ENCODE data around the gene COL4A4.
"Not testable (repeated sequence)": the region's sequence is repeated elsewhere in the genome, so short reads cannot be mapped to it uniquely, and the experiment has no call there.

Gene COL4A4

GRCh38 chr2:227163998-227164762 is at the start of gene COL4A4, which contains the start of gene COL4A3:
Gene COL4A4, minus strand, starts transcription at chr2:227164205. Its CDS starts 16,722 bp downstream, at chr2:227147483.
Gene COL4A3, plus strand, starts transcription at chr2:227164624. Its CDS starts 103 bp downstream, at chr2:227164727.
- DNase-seq = peak; percentile 34

- no peak for DNase-seq
Measured at GRCh38 chr2:227207573-227207972, 43.6 kb upstream of the COL4A4 start.

- no peak for DNase-seq
Measured at GRCh38 chr2:227206406-227206805, 42.4 kb upstream of the COL4A4 start.

GRCh38 chr2:227205701-227206100 is 41.7 kb upstream of the COL4A4 start:
- DNase-seq = no peak

GRCh38 chr2:227204452-227204851 is 40.4 kb upstream of the COL4A4 start:
- DNase-seq = no peak

DNA sequence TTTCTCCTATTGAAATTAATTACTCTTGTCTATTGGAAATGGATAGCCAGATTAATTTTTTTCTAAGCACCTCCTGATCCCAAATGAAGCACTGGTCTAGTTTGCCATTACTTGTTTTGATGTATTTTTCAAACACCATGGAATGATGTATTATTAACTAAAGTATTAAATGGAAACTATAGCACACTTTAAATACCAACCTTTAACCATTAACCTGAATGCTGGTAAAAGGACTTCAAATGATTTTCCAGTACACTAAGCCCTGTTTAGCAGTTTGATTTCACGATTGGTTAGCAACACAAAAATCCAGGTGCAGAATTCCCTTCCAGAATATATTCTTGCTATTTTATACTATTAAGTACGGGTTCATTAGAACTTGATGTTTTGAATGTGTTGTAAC is 37.8 kb upstream of the COL4A4 start:
- DNase-seq = no peak

DNA sequence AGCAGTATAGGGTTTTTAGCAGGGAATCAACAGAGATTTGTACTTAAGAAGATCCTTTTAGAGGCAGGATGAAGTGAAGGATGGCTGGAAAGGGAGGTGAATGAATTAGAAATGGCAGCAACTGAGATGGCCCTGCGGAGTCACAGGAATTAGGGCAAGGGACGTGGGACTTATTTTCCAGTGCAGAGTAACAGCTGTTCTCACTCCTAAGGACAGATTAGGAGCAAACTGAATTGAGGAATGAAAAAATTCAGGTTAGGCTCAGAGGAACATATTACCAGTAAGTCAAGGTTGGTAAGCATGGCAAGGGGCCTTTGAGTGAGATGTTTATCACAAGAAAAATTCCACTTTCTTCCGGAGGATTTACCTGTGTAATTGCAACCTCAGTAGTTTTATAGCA is 34.9 kb upstream of the COL4A4 start:
- DNase-seq = no peak

GRCh38 chr2:227194219-227194618 is 30.2 kb upstream of the COL4A4 start:
- no peak for DNase-seq

DNA sequence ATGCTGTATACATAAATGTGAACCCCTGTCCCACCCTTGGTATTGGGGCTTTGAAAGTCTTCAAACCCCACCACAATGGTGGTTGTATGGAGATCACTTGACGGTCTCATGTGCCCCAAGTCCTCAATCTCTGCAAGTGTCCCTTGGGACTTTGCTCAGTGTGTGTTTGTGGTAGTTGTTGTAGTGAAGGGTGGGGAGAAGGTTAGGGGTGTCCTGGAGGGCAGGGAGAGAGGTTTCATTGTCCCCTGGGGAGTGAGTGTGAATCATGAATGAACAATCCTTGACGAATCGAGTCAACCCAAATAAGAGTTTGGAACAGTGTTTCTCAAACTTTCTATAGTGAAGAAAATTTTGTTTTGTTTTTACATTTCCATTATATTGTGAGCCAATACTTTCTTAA is 28.5 kb upstream of the COL4A4 start:
- no peak for DNase-seq

- DNase-seq = no peak
Measured at GRCh38 chr2:227191367-227191766, 27.4 kb upstream of the COL4A4 start.

- DNase-seq = no peak
Measured at GRCh38 chr2:227188292-227188691, 24.3 kb upstream of the COL4A4 start.

DNA sequence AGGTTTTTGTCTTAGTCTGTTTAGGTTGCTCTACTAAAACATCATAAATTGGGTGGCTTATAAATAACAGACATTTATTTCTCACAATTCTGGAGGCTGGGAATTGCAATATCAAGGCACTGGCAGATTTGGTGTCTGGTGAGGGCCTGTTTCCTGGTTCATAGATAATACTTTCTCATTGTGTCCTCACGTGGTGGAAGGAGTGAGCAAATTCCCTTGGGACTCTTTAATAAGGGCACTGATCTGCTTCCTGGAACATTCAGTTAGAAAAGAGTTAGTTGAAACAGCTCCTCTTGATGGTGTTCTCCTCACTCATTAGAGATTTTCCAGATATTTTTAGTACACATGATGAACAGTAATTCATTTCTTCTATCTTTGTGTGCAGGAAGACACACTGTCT is 22.7 kb upstream of the COL4A4 start:
- DNase-seq = no peak

DNA sequence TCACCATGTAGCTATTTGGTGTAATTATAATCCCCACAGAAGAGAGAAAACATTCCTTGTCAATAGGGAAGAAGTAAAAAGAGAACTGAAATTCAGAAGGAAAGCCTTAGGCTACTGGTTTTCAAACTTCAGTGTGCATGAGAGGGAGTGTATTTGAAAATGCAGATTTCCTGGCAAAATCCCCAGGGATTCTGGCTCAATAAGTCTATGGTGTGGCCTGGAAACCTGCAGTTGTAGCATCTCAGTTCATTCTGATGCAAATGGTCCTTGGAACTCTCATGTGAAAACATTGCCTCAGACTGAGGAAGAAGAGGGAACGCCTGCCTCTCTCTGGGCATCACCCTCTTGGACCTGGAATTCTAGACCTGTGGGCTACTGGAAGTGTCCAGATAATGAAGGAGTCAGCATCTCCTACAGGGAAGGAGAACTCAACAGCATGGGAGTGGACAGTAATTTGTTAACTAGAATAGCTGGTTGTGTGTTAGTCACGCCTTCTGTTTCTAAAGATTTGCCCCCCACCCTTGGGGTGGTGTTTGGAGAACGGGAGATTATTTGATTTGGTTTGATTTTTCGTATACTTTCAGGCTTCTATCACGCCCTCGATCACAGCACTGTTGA is 21.7 kb upstream of the COL4A4 start:
- DNase-seq = no peak

DNA sequence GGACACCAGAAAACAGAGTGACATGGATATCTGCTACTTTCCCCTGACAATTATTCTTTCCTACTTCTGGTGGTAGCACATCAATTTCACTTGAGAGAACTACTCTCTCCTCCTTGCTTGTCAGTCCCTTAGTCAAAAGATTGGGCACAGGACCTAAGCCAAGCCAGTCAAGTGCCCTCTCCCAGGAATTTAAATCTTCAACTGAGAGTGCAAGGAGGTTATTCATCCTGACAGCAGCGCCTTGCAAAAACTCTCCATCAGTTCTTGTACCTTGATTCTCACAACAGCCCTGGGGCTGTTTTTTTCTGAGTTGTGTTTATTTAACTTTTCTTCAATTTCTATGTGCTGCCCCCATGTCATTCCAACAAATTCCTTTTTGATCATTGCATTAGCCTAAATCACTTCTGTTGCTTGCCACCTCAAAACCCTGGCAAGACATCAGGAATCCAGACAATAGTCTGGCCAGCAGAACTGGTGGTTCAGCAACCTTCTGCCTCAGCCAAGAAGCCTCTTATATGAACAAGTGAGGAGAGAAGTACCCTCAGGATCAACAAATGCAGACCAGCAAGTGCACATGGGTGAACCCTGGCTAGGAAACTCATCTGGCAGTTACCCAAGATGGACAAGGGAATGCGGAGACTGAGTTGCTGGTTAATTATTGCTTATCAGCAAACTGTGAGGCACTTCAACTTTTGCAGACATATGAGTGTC is 19.8 kb upstream of the COL4A4 start:
- no peak for DNase-seq

DNA sequence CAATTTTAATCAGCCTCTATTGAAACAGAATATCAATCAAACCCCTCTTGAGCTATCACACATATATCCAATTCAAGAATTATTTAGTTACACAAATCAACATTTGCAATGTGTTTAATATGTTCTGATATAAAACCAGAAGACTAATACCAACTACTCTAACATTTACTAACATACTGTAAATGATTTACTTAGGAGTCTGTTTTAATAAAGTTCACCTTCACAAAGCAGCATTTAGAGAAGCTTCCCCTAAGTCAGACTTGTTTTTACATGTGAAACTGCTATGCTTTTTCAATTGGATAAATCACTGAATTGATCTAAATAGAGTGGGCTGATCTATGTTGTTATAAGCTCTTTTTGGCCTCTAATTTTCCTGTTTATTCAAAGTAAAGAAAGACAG is 18.8 kb upstream of the COL4A4 start:
- DNase-seq = no peak

GRCh38 chr2:227180770-227181169 is 16.8 kb upstream of the COL4A4 start:
- no peak for DNase-seq

DNA sequence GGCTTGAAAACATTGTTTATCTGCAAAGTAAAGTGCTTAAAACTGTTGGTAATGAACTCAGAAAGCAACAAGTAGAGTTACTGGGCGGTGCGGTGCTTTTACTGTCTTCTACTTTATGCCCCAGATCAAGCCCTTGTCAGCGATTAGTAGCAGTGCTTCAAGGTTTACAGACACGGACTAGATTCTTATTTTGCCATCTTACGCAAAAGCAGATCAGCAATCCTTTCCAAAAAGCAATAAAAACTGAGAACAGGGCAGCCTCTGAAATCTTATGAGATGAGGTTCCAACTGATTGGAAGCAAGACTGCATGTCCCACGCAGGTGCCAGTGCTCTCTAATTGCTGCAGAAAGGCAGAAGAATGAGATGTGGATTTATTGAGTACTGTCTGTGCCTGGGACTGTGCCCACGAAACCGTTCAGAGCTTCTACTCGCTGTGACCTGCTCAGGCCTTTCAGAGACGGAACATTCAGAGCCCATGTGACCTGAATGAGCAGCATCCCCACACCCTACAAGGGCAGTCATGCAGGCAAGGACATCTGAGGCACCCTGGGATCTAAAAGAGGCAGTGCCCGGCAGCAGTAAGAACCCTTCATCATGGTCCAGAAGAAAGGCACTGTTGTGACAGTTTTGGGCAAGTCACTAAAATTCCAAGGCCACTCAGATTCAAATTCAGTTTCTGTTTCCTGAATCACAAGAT is 16.1 kb upstream of the COL4A4 start:
- DNase-seq = no peak

DNA sequence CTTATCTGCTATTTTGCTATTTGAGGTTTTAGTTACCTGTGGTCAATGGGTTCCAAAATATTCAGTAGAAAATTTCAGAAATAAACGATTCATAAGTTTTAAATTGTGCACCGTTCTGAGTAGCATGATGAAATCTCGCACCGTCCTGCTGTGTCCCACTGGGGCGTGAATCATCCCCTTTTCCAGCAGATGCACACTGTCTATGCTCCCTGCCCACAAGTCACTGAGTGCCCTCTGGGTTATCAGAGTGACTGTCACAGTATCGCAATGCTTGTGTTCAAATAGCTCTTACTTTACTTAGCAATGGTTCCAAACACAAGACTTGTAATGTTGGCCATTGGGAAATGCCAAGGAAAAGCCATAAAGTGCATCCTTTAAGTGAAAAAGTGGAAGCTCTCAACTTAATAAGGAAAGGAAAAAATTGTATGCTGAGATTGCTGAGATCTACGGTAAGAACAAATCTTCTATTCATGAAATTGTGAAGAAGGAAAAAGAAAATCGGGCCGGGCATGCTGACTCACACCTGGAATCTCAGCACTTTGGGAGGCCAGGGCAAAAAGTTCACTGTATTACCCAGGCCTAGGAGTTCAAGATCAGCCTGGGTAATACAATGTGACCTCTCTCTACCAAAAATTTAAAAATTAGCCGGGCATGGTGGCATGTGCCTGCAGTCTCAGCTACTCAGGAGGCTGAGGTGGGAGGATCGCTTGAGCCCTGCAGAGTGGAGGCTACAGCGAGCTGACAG is 13.8 kb upstream of the COL4A4 start:
- no peak for DNase-seq

DNA sequence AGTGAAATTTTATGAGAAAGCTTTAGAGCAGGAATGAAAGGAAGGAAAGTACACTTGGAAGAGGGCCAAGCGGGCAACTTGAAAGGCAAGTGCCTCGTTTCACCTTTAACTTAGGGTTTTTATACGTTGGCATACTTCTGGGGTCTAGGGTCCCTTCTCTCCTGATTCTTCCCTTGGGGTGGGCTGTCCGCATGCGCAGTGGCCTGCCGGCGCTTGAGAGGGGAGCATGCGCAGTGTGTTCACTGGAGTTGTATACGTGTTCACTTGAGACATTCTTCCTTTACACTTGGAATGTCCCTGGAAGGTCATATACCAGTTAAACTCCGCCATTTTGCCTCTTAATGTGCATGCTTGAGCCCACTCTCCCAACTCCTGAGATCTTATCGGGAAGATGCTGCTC is 7.8 kb upstream of the COL4A4 start:
- DNase-seq = not testable (repeated sequence)

DNA sequence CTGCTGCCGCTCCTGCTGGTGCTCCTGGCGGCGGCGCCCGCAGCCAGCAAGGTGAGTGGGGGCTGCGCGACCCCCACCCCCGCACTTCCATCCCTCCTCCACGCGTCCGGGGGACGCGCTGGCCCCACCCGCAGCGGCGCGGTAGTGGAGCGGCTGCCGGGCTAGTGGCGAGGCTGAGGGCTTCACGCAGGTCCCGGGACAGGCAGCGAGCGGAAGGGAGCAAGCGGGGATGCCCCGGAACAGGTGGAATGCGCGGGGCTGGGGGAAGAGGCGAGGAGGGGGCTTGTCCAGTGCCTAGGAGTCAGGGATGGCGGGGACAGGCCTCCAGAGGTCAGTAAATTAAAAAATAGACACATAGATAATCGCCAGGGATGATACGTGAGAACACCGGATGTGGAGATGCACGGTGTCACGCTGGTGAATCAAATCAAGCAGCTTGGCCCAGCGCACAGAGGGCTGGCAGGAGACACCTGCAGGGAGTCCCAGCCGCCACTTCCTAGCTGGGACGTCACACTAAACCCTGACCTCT is 822 bp upstream of the COL4A4 start:
- peak; percentile 33 for DNase-seq

- no peak for DNase-seq
Measured at GRCh38 chr2:227163485-227163997, 464 bp downstream of the COL4A4 start.

DNA sequence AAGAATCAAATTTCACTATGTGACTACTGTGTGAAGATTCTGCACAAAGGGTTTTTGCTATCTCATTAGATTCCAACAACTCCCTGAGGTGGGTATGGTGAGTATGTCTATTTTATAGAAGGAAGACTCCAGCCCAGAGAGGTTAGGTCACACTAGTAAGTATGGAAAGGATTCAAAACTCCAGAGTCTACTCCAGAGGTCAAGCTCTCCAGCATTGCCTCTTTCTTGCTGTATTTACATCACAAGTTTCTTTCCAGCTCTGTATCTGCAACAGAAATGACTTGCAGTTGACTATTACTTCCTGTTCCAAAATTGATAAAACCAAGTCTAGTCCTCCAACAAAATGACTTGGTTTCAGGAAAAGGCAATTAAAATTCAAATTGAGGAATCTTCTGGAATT is 2.1 kb downstream of the COL4A4 start:
- no peak for DNase-seq
